H1 (cell line): Measurements from ENCODE around the gene LIN37. TPM values are rescaled to one million over a fixed set of nuclear protein-coding genes. Genes with fewer than 3 reads are reported as not detected.

Experiments
- HDAC2 ChIP-seq, 2 experiments: fragments of 300-600 bp in 1 of 2; sonication (generic) in 1 of 2; IDR thresholded peaks; 2 replicates each; pipeline ENCODE4 v1.6.1; 2011 to 2012; ENCODE audit warnings: low read depth in 2 of 2, low read length in 2 of 2, mild to moderate bottlenecking in 2 of 2, moderate library complexity in 2 of 2, borderline replicate concordance in 1 of 2, inconsistent platforms in 1 of 2
- SAP30 ChIP-seq: fragments of 300-600 bp; sonication (generic); IDR thresholded peaks from 2 replicates; pipeline ENCODE4 v1.7.1; 2012; ENCODE audit warnings: low read length, moderate library complexity, mild to moderate bottlenecking, inconsistent platforms; ENCODE audit not compliant: insufficient read depth, insufficient replicate concordance
- polyA plus RNA-seq, 7 experiments: library from polyadenylated mRNA; depleted of rRNA in 3 of 7; stranded (reverse) in 5 of 7; unstranded in 2 of 7; fragments of >200 nt in 5 of 7; fragments of 200-250 nt in 2 of 7; gene quantifications; 1 replicate in 5 of 7; 2 replicates in 1 of 7; 4 replicates in 1 of 7; pipeline versions ENCODE4 v1.2.1 to v1.2.3, GENCODE V29; 2011 to 2013; ENCODE audit warnings: missing spikeins in 2 of 7, mixed read lengths in 2 of 7
- total RNA-seq: library from RNA; stranded (reverse); fragmentation: NEBNext Ultra II Directional; extraction: Animal tissue kit (Norgen Biotek cat#: 25700); gene quantifications from 2 replicates; pipeline ENCODE4 v1.2.1, GENCODE V29; 2021

LIN37 gene
- total and polyA plus RNA-seq, 2 of the 8 experiments (the other 6 are each of a cell fraction or from before 2014, with no cell fraction given) = 3.8 to 9.8 TPM

DNA sequence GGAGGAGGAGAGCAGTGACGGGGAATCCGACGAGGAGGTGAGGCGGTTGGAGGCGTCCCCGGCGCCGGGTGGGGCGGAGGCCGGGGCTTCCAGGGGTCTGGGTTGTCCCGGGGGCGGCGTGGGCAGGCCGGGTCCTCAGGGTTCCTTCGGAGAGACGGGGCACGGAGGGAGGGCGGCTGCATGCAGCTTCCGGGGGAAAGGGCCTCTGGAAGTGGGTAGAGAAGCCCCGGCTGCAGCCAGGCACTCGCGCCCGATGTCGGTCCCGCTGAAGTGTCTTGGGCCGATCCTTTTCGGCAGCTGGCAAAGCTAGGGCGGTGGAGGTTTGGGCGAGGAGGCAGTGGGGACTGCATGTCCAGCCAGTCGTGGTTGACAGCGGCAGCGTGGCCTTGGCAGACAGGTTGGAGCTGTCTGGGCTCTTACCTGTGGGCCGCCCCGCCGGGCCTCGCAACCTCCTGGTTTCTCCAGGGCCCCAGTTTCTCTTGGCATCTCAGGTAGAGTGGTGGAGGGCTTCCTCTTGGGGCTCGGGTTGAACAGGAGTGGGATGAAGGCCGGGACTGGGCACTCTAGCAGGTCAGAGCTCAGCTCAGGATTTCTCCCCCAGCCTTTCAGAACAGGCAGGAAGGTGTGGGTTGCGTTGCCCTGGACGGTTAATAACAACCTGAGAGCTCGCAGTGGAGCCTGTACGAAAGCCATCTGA, 29.9 kb upstream of the LIN37 start (continued):
- TF ChIP-seq HDAC2 (IDR thresholded peaks at IDR 0.05; ENCODE audit: borderline replicate concordance in 1 of 2, low read depth in 2 of 2, low read length in 2 of 2) (0 out of 4 replicates have a peak, but pooled peaks of 1 of the 2 experiments have one; percentile 48), SAP30 (peak; percentile 95)
- TF ChIP-seq, all 59 proteins: peak for 5
